ENCODE data around the gene TEX2.

Gene TEX2

DNA sequence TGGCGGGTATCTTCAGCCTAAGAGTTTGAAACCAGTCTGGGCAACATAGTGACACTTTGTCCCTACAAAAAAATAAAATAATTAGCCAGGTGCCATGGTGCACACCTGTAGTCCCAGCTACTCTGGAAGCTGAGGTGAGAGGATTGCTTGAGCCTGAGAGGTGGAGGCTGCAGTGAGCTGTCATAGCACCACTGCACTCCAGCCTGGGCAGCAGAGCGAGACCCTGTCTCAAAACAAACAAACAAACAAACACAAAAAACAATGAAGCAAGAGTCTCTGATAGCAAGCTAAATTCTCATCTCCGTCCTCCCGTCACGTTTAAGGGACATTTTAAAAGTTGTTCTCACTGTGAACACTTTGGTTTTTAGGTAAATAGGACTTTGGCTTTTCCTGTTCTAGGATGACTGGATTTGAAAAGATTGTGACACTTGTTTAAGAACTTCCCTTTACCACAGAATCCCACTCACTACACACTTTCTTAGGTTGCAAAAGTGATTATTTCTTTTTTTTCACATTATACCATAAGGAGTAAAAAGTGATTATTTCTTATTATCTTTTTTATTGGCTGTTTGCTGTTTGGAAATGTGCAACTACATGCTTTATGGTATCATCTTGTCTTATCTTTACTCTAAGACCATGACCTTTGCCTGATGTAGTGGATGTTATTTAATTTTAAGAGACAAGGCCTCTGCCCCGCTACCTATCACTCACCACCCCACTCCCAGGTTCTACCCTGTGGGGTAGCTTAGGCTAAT, 128.7 kb downstream of the TEX2 start:
- Histone ChIP-seq H4K91ac (ENCODE audit: low read depth, low read length, poor library complexity) (no peak overlapping the region), H3K36me3 (replicated peaks in 1 of 2; ENCODE audit: control insufficient read depth in 2 of 2, insufficient read depth in 2 of 2, low read length in 2 of 2) (no peaks in the 10 kb centered on the region), H4K8ac (ENCODE audit: low read depth, low read length) (no peak overlapping the region), H3K4me1 (ENCODE audit: control insufficient read depth in 2 of 2, insufficient read depth in 1 of 2, low read depth in 1 of 2, low read length in 2 of 2) (peaks cover 0 to 3% of the 10 kb centered on the region in 2 donors), H2BK5ac (ENCODE audit: low read length) (no peak overlapping the region), H3K27me3 (ENCODE audit: control insufficient read depth in 3 of 3, insufficient read depth in 3 of 3, low read depth in 1 of 3, low read length in 3 of 3) (peaks cover 0 to 14% (median 8%) of the 10 kb centered on the region in 3 experiments), H3K79me1 (ENCODE audit: low read depth, low read length) (no peaks in the 10 kb centered on the region), H3K18ac (ENCODE audit: low read length) (no peak overlapping the region), H3K9ac (ENCODE audit: low read depth, low read length, poor library complexity) (no peak overlapping the region), H3K4me2 (ENCODE audit: insufficient read depth, low read length, poor library complexity, severe bottlenecking) (no peak overlapping the region), H3K27ac (replicated peaks; ENCODE audit: low read length) (no peak overlapping the region), H2BK12ac (ENCODE audit: low read length) (no peak overlapping the region), H3K9me3 (replicated peaks in 1 of 2; ENCODE audit: control insufficient read depth in 2 of 2, insufficient read depth in 1 of 2, low read depth in 1 of 2, low read length in 2 of 2) (peaks cover 0 to 2% of the 10 kb centered on the region in 2 donors), H3K23ac (ENCODE audit: low read depth, low read length, poor library complexity) (no peak overlapping the region), H3K14ac (ENCODE audit: low read length) (no peak overlapping the region), H2BK15ac (ENCODE audit: low read length) (no peak overlapping the region), H2AFZ (ENCODE audit: low read length) (no peak overlapping the region), H2AK5ac (ENCODE audit: low read depth, low read length) (no peak overlapping the region), H2BK120ac (ENCODE audit: low read depth, low read length) (no peak overlapping the region), H3K4me3 (ENCODE audit: low read length in 2 of 2) (no peak overlapping the region), H3K4ac (ENCODE audit: low read length) (no peak overlapping the region)
- WGBS, 2 donors (ENCODE audit: extremely low coverage in 2 of 2, insufficient read length in 2 of 2, insufficient replicate concordance in 1 of 2): no CpG with 5 or more reads among the region's 6 CpGs
- no peak for DNase-seq (ENCODE audit: low spot score)

DNA sequence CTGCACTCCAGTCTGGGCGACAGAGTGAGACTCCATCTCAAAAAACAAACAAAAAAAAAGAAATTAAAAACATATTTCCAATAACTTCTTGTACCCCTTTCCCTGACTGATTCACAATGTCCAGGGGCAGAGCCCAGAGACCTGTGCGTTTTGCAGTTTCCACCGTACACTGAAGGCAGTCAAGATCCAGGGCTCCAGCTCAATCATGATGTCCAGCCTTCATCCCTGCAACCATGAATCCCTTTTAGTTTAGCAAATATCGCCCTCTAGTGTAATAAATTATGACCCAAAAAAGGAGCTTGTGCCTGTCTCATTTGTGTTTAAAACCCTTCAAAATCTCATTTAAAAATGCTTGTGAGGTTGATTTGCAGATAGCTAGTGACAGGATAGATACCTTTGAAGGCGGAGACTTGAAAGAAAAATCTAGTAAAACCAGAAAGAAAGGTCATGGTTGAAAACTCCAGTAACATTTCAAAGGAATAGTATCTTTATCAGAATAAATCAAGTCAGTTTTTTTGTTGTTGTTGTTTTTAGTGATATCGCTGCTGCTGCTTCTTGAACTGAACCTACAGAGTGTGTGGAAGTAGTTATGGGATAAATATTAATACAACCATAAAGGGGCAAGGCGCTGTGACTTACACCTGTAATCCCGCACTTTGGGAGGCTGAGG, 129.4 kb downstream of the TEX2 start:
- no peak overlapping the region for H3K18ac ChIP-seq (ENCODE audit: low read length)

DNA sequence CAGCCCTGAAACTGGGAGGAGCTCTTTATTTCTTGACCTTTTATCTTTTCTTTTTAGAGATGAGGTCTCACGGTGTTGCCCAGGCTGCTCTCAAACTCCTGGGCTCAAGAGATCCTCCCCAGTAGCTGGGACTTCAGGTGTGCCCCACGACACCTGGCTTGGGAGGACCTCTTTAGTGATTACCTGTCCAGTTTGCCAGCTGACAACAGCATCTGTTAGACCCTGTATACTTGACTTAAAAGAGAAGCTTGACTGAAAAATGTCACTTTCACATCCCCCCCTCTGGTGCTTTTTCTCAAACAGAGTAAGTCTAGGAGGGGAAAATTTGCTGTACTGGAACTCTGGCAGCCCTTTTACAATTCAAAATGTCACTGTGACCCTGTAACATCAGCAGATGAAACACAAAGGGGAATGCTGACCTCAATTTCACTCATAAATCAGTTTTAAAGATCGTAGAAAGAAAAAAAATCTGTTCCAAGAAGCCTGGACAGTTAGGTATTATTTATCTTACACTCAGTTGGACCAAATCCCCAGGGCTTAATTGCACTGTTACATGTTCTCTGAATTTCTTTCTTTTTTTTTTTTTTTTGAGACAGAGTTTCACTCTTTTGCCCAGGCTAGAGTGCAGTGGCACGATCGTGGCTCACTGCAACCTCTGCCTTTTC, 131.3 kb downstream of the TEX2 start:
- Histone ChIP-seq H2BK15ac (ENCODE audit: low read length) (no peak overlapping the region), H3K27me3 (ENCODE audit: control insufficient read depth in 3 of 3, insufficient read depth in 3 of 3, low read depth in 1 of 3, low read length in 3 of 3) (peaks cover 0 to 14% (median 14%) of the 10 kb centered on the region in 3 experiments), H2BK120ac (ENCODE audit: low read depth, low read length) (no peak overlapping the region), H3K4me1 (ENCODE audit: control insufficient read depth in 2 of 2, insufficient read depth in 1 of 2, low read depth in 1 of 2, low read length in 2 of 2) (peaks cover 4 to 6% of the 10 kb centered on the region in 2 donors), H3K79me1 (ENCODE audit: low read depth, low read length) (no peaks in the 10 kb centered on the region), H3K4me3 (ENCODE audit: low read length in 2 of 2) (no peak overlapping the region), H3K14ac (ENCODE audit: low read length) (no peak overlapping the region), H3K4ac (ENCODE audit: low read length) (no peak overlapping the region), H3K27ac (replicated peaks; ENCODE audit: low read length) (no peak overlapping the region), H4K8ac (ENCODE audit: low read depth, low read length) (no peak overlapping the region), H3K4me2 (ENCODE audit: insufficient read depth, low read length, poor library complexity, severe bottlenecking) (no peak overlapping the region), H2BK5ac (ENCODE audit: low read length) (no peak overlapping the region), H3K23ac (ENCODE audit: low read depth, low read length, poor library complexity) (no peak overlapping the region), H3K36me3 (replicated peaks in 1 of 2; ENCODE audit: control insufficient read depth in 2 of 2, insufficient read depth in 2 of 2, low read length in 2 of 2) (no peaks in the 10 kb centered on the region), H2AFZ (ENCODE audit: low read length) (no peak overlapping the region), H3K18ac (ENCODE audit: low read length) (no peak overlapping the region), H3K9me3 (replicated peaks in 1 of 2; ENCODE audit: control insufficient read depth in 2 of 2, insufficient read depth in 1 of 2, low read depth in 1 of 2, low read length in 2 of 2) (peaks cover 0 to 2% of the 10 kb centered on the region in 2 donors), H2BK12ac (ENCODE audit: low read length) (no peak overlapping the region), H2AK5ac (ENCODE audit: low read depth, low read length) (peak overlapping the region; percentile 78), H3K9ac (ENCODE audit: low read depth, low read length, poor library complexity) (no peak overlapping the region), H4K91ac (ENCODE audit: low read depth, low read length, poor library complexity) (no peak overlapping the region)
- no peak for DNase-seq (ENCODE audit: low spot score)
- no CpG with 5 or more reads among the region's 5 CpGs for WGBS, 2 donors (ENCODE audit: extremely low coverage in 2 of 2, insufficient read length in 2 of 2, insufficient replicate concordance in 1 of 2)

More for the DNA sequence above, 129.4 kb downstream of the TEX2 start:
- Histone ChIP-seq H3K14ac (ENCODE audit: low read length) (no peak overlapping the region), H2BK15ac (ENCODE audit: low read length) (no peak overlapping the region), H2BK12ac (ENCODE audit: low read length) (no peak overlapping the region), H3K9me3 (replicated peaks in 1 of 2; ENCODE audit: control insufficient read depth in 2 of 2, insufficient read depth in 1 of 2, low read depth in 1 of 2, low read length in 2 of 2) (peaks cover 0 to 2% of the 10 kb centered on the region in 2 donors), H3K4me3 (ENCODE audit: low read length in 2 of 2) (no peak overlapping the region), H3K4ac (ENCODE audit: low read length) (no peak overlapping the region), H3K4me1 (ENCODE audit: control insufficient read depth in 2 of 2, insufficient read depth in 1 of 2, low read depth in 1 of 2, low read length in 2 of 2) (peaks cover 4 to 5% of the 10 kb centered on the region in 2 donors), H3K27me3 (ENCODE audit: control insufficient read depth in 3 of 3, insufficient read depth in 3 of 3, low read depth in 1 of 3, low read length in 3 of 3) (peaks cover 0 to 14% (median 14%) of the 10 kb centered on the region in 3 experiments), H4K91ac (ENCODE audit: low read depth, low read length, poor library complexity) (no peak overlapping the region), H3K79me1 (ENCODE audit: low read depth, low read length) (no peaks in the 10 kb centered on the region), H4K8ac (ENCODE audit: low read depth, low read length) (no peak overlapping the region), H2AFZ (ENCODE audit: low read length) (no peak overlapping the region), H2AK5ac (ENCODE audit: low read depth, low read length) (no peak overlapping the region), H2BK120ac (ENCODE audit: low read depth, low read length) (no peak overlapping the region), H3K27ac (replicated peaks; ENCODE audit: low read length) (no peak overlapping the region), H3K23ac (ENCODE audit: low read depth, low read length, poor library complexity) (no peak overlapping the region), H3K4me2 (ENCODE audit: insufficient read depth, low read length, poor library complexity, severe bottlenecking) (no peak overlapping the region), H3K36me3 (replicated peaks in 1 of 2; ENCODE audit: control insufficient read depth in 2 of 2, insufficient read depth in 2 of 2, low read length in 2 of 2) (no peaks in the 10 kb centered on the region), H2BK5ac (ENCODE audit: low read length) (no peak overlapping the region), H3K9ac (ENCODE audit: low read depth, low read length, poor library complexity) (no peak overlapping the region)
- peak; percentile 49 for DNase-seq (ENCODE audit: low spot score)
- WGBS, 2 donors (ENCODE audit: extremely low coverage in 2 of 2, insufficient read length in 2 of 2, insufficient replicate concordance in 1 of 2): no CpG with 5 or more reads among the region's 8 CpGs

GRCh38 chr17:64130559-64131001, 132.5 kb downstream of the TEX2 start:
- H2AFZ ChIP-seq (ENCODE audit: low read length): peak overlapping the region; percentile 96
- peak overlapping the region; percentile 70 for H2AK5ac ChIP-seq (ENCODE audit: low read depth, low read length)
- H3K23ac ChIP-seq (ENCODE audit: low read depth, low read length, poor library complexity): peak overlapping the region; percentile 91
- H2BK5ac ChIP-seq (ENCODE audit: low read length): peak overlapping the region; percentile 39
- no peak overlapping the region for H2BK120ac ChIP-seq (ENCODE audit: low read depth, low read length)
- WGBS, 2 donors (ENCODE audit: extremely low coverage in 2 of 2, insufficient read length in 2 of 2, insufficient replicate concordance in 1 of 2): no CpG with 5 or more reads among the region's 24 CpGs
- H3K27me3 ChIP-seq (ENCODE audit: control insufficient read depth in 3 of 3, insufficient read depth in 3 of 3, low read depth in 1 of 3, low read length in 3 of 3): peaks cover 0 to 14% (median 14%) of the 10 kb centered on the region in 3 experiments
- H3K4ac ChIP-seq (ENCODE audit: low read length): no peak overlapping the region
- H4K8ac ChIP-seq (ENCODE audit: low read depth, low read length): peak overlapping the region; percentile 82
- H3K4me2 ChIP-seq (ENCODE audit: insufficient read depth, low read length, poor library complexity, severe bottlenecking): peak overlapping the region; percentile 57
- H4K91ac ChIP-seq (ENCODE audit: low read depth, low read length, poor library complexity): no peak overlapping the region
- H3K18ac ChIP-seq (ENCODE audit: low read length): peak overlapping the region; percentile 91
- no peak overlapping the region for H3K27ac ChIP-seq (replicated peaks; ENCODE audit: low read length)
- peaks cover 4 to 6% of the 10 kb centered on the region in 2 donors for H3K4me1 ChIP-seq (ENCODE audit: control insufficient read depth in 2 of 2, insufficient read depth in 1 of 2, low read depth in 1 of 2, low read length in 2 of 2)
- H3K9ac ChIP-seq (ENCODE audit: low read depth, low read length, poor library complexity): peak overlapping the region; percentile 60
- H3K14ac ChIP-seq (ENCODE audit: low read length): no peak overlapping the region
- peaks cover 0 to 2% of the 10 kb centered on the region in 2 donors for H3K9me3 ChIP-seq (replicated peaks in 1 of 2; ENCODE audit: control insufficient read depth in 2 of 2, insufficient read depth in 1 of 2, low read depth in 1 of 2, low read length in 2 of 2)
- H2BK15ac ChIP-seq (ENCODE audit: low read length): peak overlapping the region; percentile 93
- H3K4me3 ChIP-seq (ENCODE audit: low read length in 2 of 2): peak overlapping the region; percentile 44 to 58
- no peak for DNase-seq (ENCODE audit: low spot score)
- no peak overlapping the region for H2BK12ac ChIP-seq (ENCODE audit: low read length)
- no peaks in the 10 kb centered on the region for H3K79me1 ChIP-seq (ENCODE audit: low read depth, low read length)
- no peaks in the 10 kb centered on the region for H3K36me3 ChIP-seq (replicated peaks in 1 of 2; ENCODE audit: control insufficient read depth in 2 of 2, insufficient read depth in 2 of 2, low read length in 2 of 2)

Measured in neuronal stem cell (in vitro differentiated cells).